ENCODE data around the gene ZNF468.

GRCh38 chr19:52789440-52789839, 68.0 kb downstream of the ZNF468 start:
- TF ChIP-seq CTCF (conservative IDR thresholded peaks at IDR 0.05 in 1 of 2, IDR thresholded peaks at IDR 0.05 in 1 of 2; ENCODE audit: low read depth in 1 of 2, low read length in 2 of 2) (no peak), EZH2 (IDR thresholded peaks at IDR 0.05; ENCODE audit: low read length, missing control alignments) (no peak)

Data from fibroblast of lung (primary cell).